Cardiac septum (tissue), 1 donor: ENCODE measurements around the gene SH3BP5. TPM values are rescaled to one million over a fixed set of nuclear protein-coding genes. Genes with fewer than 3 reads are reported as not detected.
"Not testable (repeated sequence)": the region's sequence is repeated elsewhere in the genome, so short reads cannot be mapped to it uniquely, and the experiment has no call there.

Experiments
- DNase-seq: peaks from one replicate; pipeline ENCODE4 v3.0.0-alpha.2; 2020; ENCODE audit warnings: low spot score
- intact Hi-C: fragments of 100-400 bp; cut with DNase I; formaldehyde crosslinking; loops from one replicate; pipeline ENCODE4 v1.14.0; 2022
- long read RNA-seq: library from polyadenylated mRNA; unstranded; transcript quantifications from one replicate; pipeline ENCODE4 v2.0.0, GENCODE V29; 2021
- total RNA-seq: library from RNA; stranded (reverse); fragmentation: NEBNext Ultra II Directional; extraction: Animal tissue kit (Norgen Biotek cat#: 25700); gene quantifications from one replicate; pipeline ENCODE4 v1.2.1, GENCODE V29; 2021
- donor health status: DM: no; HTN: no; CAD: no.

SH3BP5 gene
- total RNA-seq, result 11.4 TPM
- long read RNA-seq, transcript SH3BP5-202 (9 exons, 2,822 nt), result major isoform, 15 of 22 reads
- long read RNA-seq, partial matches to known transcripts, result 2 of 22 reads
- long read RNA-seq, other reads (novel, unspliced or antisense), result 5 of 22 reads

GRCh38 chr3:15332405-15333098, at the start of gene SH3BP5:
TSS of gene SH3BP5 (minus strand) at chr3:15332586. CDS start at chr3:15332408, 178 bp downstream.
- peak; percentile 90 for DNase-seq
- intact Hi-C loops, result loop anchor here (1.0 to 2.0 kb wide), 2 partner anchors 46 to 64 kb away; no protein-coding TSS in a partner anchor

GRCh38 chr3:15380980-15381890, 48.8 kb upstream of the SH3BP5 start:
- intact Hi-C loops, result no loop called here

DNA sequence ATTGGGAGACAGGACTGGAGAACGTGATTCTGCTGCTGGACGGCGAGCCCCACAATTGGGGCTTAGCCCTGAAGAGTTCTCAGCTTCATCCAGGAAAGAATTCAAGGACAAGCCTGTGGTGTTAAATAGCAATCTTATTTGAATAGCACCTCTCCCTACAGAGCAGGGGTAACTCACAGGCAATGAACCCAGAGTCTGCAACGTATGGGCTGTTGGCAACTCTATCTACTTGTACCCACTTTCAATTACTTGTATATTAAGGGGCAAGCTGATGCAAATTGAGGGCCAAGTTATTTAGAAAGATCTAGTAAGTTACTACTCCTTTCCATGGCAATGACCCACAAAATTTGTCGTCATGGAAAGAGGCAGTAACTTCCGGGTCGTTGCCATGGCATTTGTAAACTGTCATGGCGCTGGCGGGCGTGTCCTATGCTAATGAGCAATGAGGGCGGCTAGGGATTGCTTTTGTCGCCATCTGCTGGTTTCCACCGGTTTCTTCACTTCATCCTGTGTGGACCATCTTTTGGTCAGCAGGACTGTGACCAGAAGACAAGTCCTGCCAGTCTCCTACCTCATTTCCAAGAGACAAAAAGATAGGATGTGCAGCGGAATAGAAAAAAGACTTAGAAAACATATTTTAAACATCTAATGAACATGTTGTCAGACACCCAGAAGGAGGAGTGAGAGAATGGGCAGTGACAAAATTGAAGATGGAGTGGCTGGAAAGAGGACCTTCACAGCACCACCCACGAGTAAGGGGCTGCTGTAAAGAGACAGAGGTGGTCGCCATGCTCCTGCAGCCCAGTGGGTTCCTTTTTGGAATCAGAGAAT, 45.8 kb upstream of the SH3BP5 start:
- intact Hi-C loops, result loop anchor here (1.0 to 5.0 kb wide), 3 partner anchors 45 to 271 kb away; partner anchors contain the start of gene SH3BP5
- DNase-seq, result peak; percentile 96

More at GRCh38 chr3:15380980-15381890, 48.8 kb upstream of the SH3BP5 start:
- no peak for DNase-seq

- intact Hi-C loops, result loop anchor here (5.0 kb wide), 1 partner anchor 268 kb away; no protein-coding TSS in a partner anchor
- DNase-seq, result no peak
These were observed 43.1 kb upstream of the SH3BP5 start for GRCh38 chr3:15375461-15376000.

DNA sequence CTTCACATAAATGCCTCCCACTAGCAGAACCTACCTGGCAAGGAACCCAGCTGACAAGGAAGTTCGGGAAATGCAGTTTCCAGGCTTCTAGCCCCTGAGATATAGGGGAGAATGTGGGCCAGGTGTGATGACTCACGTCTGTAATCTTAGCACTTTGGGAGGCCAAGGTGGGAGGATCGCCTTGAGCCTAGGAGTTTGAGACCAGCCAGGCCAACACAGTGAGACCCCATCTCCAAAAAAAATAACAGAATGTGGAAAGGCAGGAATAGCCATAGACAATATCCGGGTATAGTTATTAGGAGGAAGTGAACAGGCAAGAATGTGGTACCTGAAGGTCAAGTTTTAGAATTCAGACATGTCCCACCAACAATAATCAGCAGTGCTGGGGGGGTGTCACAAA, 40.5 kb upstream of the SH3BP5 start:
- DNase-seq, result no peak
- intact Hi-C loops, result no loop called here

DNA sequence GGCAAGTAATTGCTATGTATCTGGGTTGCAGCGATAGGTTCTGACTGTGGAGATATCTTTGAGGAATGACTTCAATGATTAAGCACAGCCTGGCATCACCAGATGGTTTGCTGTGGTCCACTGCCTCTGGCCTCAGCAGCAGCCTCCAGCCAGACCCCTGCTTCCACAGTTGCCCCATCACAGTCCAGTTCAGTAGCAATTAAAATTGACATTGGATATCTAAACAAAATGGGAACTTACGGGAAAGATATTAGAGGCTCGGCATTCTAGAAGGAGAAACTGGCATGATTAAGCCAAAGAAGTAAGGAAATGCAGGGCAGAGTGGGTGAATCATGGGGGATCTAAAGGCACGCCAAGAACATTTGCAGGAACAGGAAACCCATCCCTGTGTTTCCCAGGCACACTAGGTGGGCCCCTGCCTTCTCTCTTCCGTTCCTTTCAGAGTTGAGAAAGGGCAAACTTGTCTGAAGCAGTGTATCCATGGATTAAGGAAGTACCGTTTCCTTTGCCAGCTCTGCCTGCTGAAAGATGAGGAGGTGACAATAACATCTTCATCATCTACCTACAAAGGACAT, 36.3 kb upstream of the SH3BP5 start:
- no peak for DNase-seq
- intact Hi-C loops, result no loop called here

DNA sequence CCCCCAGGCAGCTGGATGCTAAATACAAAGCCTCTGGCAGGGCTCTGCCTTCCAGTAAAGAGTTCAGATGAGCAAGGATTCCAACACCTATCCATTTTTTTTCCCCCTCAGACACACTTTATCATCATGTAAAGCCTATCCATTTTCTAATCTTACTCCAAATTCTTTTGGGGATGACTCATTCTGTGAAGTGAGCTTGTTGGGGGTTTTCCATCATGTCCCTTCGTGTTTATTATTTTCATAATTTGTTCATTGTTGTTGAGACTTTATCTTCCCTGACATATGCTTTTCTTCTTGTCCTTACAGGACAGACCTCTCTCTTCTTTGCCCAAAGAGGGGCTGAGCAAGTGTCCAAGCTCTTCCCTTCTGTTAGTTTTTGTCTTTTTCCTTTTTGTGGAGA, 34.7 kb upstream of the SH3BP5 start:
- intact Hi-C loops, result no loop called here
- no peak for DNase-seq

GRCh38 chr3:15364078-15364477, 31.7 kb upstream of the SH3BP5 start:
- intact Hi-C loops, DNase-seq: not testable (repeated sequence)

GRCh38 chr3:15361494-15362214, 29.3 kb upstream of the SH3BP5 start:
- intact Hi-C loops, result no loop called here
- no peak for DNase-seq

DNA sequence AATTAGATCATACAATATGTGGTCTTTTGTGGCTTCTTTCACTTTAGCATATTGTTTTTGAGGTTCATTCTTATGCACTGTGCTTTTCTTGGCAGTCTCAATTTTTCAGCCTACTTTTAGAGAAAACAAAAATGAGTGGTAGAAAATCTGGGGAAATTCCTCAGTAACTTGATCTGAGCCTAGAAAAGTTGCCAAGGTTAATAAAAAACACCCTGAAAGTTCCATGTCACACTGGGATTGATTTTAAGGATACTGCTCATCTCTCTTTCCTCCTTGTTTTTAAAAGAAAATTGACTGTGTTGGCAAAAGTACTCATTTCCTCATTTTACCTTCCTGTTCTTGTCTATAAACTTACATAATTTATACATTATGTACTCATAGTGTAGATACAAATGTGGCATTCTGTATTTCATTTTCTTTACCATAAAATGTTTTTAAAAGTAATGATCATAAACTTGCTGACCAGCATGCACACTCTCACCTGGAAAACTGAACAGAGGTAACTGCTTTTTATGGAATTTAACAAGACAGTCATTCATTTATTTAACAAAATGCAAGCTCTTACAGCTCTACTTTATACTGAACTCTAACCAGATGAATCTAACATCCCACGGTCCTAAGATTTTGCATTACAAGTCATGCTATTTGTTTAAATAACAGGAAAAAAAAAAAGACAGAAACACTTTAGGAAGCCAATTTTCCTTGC, 28.6 kb upstream of the SH3BP5 start:
- intact Hi-C loops, result no loop called here
- no peak for DNase-seq

DNA sequence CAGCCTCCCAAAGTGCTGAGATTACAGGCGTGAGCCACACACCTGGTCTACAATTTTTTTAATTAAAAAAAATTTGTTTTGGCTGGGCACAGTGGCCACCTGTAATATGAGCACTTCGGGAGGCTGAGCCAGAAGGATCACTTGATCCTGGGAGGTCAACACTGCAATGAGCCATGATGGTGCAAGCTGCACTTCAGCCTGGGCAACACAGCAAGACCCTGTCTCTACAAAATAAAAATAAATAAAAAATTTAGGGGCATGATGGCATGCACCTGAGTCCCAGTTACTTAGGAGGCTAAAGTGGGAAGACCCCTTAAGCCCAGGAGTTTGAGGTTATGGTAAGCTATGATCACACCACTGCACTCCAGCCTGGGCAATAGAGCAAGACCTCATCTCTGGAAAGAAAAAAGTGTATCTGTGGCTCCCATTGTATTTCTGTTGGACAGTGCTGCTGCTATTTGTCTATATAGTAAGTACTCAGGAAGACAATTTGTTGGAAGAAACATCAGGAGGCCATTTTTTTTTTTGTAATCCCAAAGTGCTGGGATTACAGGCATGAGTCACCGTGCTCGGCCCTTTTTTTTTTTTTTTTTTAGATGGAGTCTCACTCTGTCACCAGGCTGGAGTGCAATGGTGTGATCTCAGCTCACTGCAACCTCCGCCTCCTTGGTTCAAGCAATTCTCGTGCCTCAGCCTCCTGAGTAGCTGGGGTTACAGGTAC, 27.5 kb upstream of the SH3BP5 start:
- no peak for DNase-seq
- intact Hi-C loops, result no loop called here

DNA sequence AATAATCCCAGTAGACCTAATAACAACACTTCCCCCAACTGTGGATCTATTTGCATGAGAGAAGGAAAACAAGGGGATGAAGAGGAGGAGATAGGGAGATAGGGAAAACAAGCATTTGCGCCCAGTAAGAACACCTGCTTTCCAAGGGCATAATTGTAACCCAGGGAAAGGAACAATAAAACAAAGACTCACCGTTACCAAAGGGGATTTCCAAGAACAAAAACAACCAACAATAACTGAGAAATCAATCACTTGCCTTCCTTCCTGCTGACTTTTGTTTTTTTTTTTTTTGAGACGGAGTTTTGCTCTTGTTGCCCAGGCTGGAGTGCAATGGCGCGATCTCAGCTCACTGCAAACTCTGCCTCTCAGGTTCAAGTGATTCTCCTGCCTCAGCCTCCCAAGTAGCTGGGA, 24.3 kb upstream of the SH3BP5 start:
- DNase-seq, intact Hi-C loops: not testable (repeated sequence)

- DNase-seq, result no peak
- intact Hi-C loops, result no loop called here
These were observed 23.8 kb upstream of the SH3BP5 start for GRCh38 chr3:15356176-15356575.

GRCh38 chr3:15355086-15355485, 22.7 kb upstream of the SH3BP5 start:
- intact Hi-C loops, result no loop called here

DNA sequence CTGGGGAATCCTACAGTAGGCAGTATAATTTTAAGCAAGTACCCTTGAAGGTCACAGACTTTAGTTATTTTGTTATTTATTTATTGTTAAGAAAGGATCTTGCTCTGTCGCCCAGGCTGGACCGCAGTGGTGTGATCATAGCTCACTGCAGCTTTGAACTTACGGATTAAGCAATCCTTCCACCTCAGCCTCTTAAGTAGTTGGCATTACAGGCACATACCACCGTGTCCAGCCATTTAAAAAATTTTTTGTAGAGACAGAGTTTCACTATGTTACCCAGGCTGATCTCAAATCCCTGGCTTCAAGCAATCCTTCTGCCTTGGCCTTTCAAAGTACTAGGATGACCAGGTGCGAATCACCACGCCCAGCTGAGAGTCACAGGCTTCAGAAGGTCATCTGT, 22.1 kb upstream of the SH3BP5 start:
- intact Hi-C loops, result no loop called here
- no peak for DNase-seq

More at GRCh38 chr3:15355086-15355485, 22.7 kb upstream of the SH3BP5 start:
- no peak for DNase-seq

- no peak for DNase-seq
- intact Hi-C loops, result no loop called here
These were observed 17.8 kb upstream of the SH3BP5 start for GRCh38 chr3:15350141-15350540.

GRCh38 chr3:15349438-15349837, 17.1 kb upstream of the SH3BP5 start:
- intact Hi-C loops, DNase-seq: not testable (repeated sequence)
